ENCODE results near the gene LHFPL6.

Gene LHFPL6

GRCh38 chr13:39590466-39591036 lies 12.4 kb downstream of the LHFPL6 start:
- DNase-seq (ENCODE audit: low read depth) = no peak

GRCh38 chr13:39588384-39588783 lies 14.6 kb downstream of the LHFPL6 start:
- DNase-seq (ENCODE audit: low read depth) = no peak

DNA sequence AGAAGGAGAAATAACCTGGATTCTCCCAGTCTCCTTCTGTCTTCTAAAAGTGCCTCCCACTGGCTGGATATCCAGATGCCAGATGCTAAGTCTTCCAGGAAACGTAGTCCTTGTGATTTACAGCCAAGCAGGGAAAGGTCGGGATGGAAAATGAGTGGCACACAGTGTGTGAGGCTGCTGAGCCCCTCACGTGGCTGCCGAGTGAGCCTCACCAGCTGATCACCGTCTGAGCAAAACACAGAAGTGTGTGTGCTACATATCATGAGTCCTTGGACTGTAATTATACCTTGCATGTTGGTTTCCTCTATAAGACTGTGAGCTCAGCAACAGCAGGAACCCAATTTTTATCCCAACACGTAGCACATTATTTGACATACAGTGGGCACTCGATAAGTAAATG lies 15.1 kb downstream of the LHFPL6 start:
- DNase-seq (ENCODE audit: low read depth) = no peak

DNA sequence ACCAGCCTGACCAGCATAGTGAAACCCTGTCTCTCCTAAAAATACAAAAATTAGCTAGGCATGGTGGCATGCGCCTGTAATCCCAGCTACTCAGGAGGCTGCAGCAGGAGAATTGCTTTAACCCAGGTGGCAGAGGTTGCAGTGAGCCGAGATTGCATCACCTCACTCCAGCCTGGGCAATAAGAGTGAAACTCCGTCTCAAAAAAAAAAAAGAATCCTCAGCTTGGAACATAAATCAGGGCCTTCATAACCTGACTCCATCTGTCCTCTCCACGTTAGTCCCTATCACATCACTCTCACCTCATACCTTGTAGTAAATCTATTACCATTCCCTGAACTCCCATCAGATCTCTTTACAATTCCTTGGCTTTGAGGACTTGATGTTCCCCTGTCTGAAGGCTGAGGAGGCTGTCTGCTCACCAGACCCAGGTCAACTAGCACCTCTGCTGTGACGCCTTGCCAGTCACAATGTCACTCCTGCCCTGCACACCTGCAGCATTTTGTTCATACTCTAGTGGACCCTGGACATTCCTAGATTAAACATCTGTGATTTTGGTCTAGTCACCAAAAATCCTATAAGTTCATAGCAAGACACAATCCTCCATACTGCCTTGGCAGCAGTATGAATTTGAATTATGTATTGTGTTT lies 15.9 kb downstream of the LHFPL6 start:
- DNase-seq (ENCODE audit: low read depth) = no peak

DNA sequence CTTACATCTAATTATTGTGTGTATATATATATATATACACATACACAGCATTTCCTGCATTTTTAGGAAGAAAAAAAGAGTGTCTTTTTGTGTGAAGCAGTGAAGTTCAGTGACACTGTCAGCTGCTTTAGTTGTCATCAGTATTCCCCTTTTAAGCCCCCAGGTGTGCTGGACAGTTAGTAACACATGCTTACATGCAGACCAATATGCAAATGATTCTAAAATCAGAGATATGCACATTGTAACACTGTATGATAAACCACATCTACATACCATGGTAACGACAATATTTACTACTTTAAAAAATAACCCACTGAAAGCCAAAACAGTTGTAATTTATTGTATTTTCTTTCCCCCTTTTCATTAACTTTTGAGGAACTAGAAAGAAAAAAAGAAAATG lies 16.8 kb downstream of the LHFPL6 start:
- no peak for DNase-seq (ENCODE audit: low read depth)

GRCh38 chr13:39585219-39585618 lies 17.8 kb downstream of the LHFPL6 start:
- no peak for DNase-seq (ENCODE audit: low read depth)

GRCh38 chr13:39580881-39581575 lies 22.0 kb downstream of the LHFPL6 start:
- no peak for DNase-seq (ENCODE audit: low read depth)

GRCh38 chr13:39578821-39579291 lies 24.1 kb downstream of the LHFPL6 start:
- DNase-seq (ENCODE audit: low read depth) = peak; percentile 26

DNA sequence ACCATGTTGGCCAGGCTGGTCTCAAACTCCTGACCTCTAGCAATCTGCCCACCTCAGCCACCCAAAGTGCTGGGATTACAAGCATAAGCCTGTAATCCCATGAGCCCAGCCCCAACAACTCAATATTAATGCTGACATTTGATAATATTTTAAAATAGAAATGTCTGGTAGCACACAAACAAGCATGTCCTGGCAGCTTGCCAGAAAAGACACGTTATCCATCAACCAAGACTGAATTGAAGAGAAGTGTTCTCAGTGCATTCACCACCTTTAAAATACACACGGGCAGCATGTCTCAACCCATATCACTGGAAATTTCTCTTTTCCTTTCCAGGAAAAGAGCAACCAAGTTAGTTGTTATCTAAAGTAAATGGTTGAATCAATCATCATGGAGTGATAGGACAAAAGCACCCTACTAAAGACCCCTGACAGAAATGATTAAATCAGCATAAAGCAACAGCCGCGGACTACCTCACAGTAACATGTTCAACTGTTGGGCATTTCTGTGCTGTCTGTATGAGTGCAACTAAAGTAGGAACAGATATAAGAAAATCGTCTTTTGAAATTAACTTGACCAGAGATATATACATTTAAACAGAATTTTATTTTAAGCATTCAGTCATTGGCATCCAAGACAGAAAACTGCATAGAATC lies 25.0 kb downstream of the LHFPL6 start:
- DNase-seq (ENCODE audit: low read depth) = no peak

DNA sequence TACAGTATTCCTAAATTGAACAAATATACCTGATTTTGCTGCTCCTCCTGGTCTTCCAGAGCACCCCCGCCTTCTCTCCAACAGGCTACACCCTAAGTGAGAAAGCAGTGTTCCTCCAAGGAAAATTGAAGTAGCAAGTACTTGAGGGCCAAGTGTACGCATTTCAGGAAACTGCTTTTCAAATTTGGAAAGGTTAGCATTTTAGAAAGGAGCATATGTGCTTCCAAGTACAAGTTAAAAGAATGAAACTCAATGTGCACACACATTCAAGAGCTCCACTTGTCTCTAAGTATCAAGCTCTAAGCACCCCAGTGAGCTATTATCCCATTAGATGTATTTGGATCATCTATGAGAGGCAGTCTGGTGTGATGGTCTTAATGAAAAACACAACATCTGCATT lies 25.8 kb downstream of the LHFPL6 start:
- no peak for DNase-seq (ENCODE audit: low read depth)

- no peak for DNase-seq (ENCODE audit: low read depth)
Observed at GRCh38 chr13:39575641-39576238, 27.3 kb downstream of the LHFPL6 start.

GRCh38 chr13:39571502-39572092 lies 31.4 kb downstream of the LHFPL6 start:
- no peak for DNase-seq (ENCODE audit: low read depth)

DNA sequence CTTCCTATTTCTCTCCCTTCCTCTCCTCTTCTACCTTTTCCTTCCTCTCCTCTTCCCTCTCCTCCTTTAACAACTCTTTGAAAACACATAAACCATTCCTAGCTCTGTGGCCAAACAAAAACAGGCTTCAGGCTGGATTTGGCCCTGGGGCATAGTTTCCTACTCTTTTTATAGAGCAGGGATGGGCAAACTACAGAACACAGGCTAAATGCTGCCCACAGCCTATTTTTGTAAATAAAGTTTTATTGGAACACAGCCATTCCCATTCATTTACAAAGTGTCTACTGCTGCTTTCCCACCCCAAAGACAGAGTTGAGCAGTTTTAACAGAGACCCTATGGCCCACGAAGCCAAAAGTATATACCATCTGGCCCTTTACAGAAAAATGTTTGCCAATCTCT lies 35.4 kb downstream of the LHFPL6 start:
- no peak for DNase-seq (ENCODE audit: low read depth)

GRCh38 chr13:39566216-39566869 lies 36.6 kb downstream of the LHFPL6 start:
- DNase-seq (ENCODE audit: low read depth) = no peak

GRCh38 chr13:39565036-39565949 lies 37.7 kb downstream of the LHFPL6 start:
- peak; percentile 96 for DNase-seq (ENCODE audit: low read depth)

DNA sequence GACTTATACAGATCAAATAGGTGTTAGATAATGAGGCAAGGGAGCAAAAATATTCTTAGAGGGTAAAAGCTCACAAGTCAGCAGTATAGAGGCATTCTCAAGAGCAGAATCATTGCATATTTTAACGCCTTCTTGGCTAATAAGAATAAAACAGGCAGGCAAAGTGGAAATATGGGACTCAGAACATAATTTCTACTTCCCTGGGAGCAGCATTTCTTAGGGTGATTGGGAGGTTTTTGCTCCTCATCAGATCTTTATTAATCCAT lies 39.6 kb downstream of the LHFPL6 start:
- DNase-seq (ENCODE audit: low read depth) = no peak

GRCh38 chr13:39561971-39562370 lies 41.0 kb downstream of the LHFPL6 start:
- DNase-seq (ENCODE audit: low read depth) = no peak

- no peak for DNase-seq (ENCODE audit: low read depth)
Observed at GRCh38 chr13:39559847-39560246, 43.1 kb downstream of the LHFPL6 start.

- DNase-seq (ENCODE audit: low read depth) = no peak
Observed at GRCh38 chr13:39557285-39557955, 45.6 kb downstream of the LHFPL6 start.

- DNase-seq (ENCODE audit: low read depth) = no peak
Observed at GRCh38 chr13:39556866-39557265, 46.1 kb downstream of the LHFPL6 start.
